KOPT-K1 (cell line): ENCODE data around the gene OVAAL.
"Not testable (repeated sequence)": the region's sequence is repeated elsewhere in the genome, so short reads cannot be mapped to it uniquely, and the experiment has no call there.

Experiments
- H3K27ac ChIP-seq: fragments of 200-600 bp; sonication (generic); 2 replicates; pipeline ENCODE4 v1.5.1; 2016; ENCODE audit warnings: antibody characterized with exemption, mild to moderate bottlenecking, low read depth, low read length; ENCODE audit not compliant: poor library complexity, severe bottlenecking
- H3K36me3 ChIP-seq: fragments of 200-600 bp; sonication (generic); 2 replicates; pipeline ENCODE4 v1.5.1; 2017; ENCODE audit warnings: antibody characterized with exemption, mild to moderate bottlenecking, low read length, moderate library complexity; ENCODE audit not compliant: insufficient read depth
- H3K9me3 ChIP-seq: fragments of 200-600 bp; sonication (generic); 2 replicates; pipeline ENCODE4 v1.5.1; 2017; ENCODE audit warnings: antibody characterized with exemption, low read length, mild to moderate bottlenecking; ENCODE audit not compliant: insufficient read depth, poor library complexity, severe bottlenecking

The OVAAL gene

GRCh38 chr1:180551997-180552396, 6.8 kb upstream of the OVAAL start:
- no peaks in the 10 kb centered on the region for H3K9me3 ChIP-seq
- H3K27ac ChIP-seq = no peak overlapping the region
- H3K36me3 ChIP-seq = no peaks in the 10 kb centered on the region

- not testable (repeated sequence) for H3K27ac ChIP-seq, H3K9me3 ChIP-seq, H3K36me3 ChIP-seq
These were observed 5.7 kb upstream of the OVAAL start for GRCh38 chr1:180553046-180553445.

- no peaks in the 10 kb centered on the region for H3K36me3 ChIP-seq
- no peak overlapping the region for H3K27ac ChIP-seq
- no peaks in the 10 kb centered on the region for H3K9me3 ChIP-seq
These were observed 3.4 kb upstream of the OVAAL start for GRCh38 chr1:180555411-180555810.

GRCh38 chr1:180560200-180560867, 1.6 kb downstream of the OVAAL start:
- H3K27ac ChIP-seq = no peak overlapping the region
- no peaks in the 10 kb centered on the region for H3K9me3 ChIP-seq
- H3K36me3 ChIP-seq = no peaks in the 10 kb centered on the region

GRCh38 chr1:180560868-180561600, 2.3 kb downstream of the OVAAL start:
- no peaks in the 10 kb centered on the region for H3K36me3 ChIP-seq
- H3K9me3 ChIP-seq = no peaks in the 10 kb centered on the region
- no peak overlapping the region for H3K27ac ChIP-seq

GRCh38 chr1:180562640-180563025, 3.9 kb downstream of the OVAAL start:
- H3K27ac ChIP-seq = no peak overlapping the region
- no peaks in the 10 kb centered on the region for H3K36me3 ChIP-seq
- H3K9me3 ChIP-seq = no peaks in the 10 kb centered on the region

- H3K9me3 ChIP-seq = no peaks in the 10 kb centered on the region
- H3K27ac ChIP-seq = no peak overlapping the region
These were observed 4.5 kb downstream of the OVAAL start for GRCh38 chr1:180563026-180563827.

GRCh38 chr1:180565121-180565871, 6.5 kb downstream of the OVAAL start:
- H3K9me3 ChIP-seq = no peaks in the 10 kb centered on the region
- H3K27ac ChIP-seq = no peak overlapping the region
- H3K36me3 ChIP-seq = no peaks in the 10 kb centered on the region

More at GRCh38 chr1:180563026-180563827, 4.5 kb downstream of the OVAAL start:
- no peaks in the 10 kb centered on the region for H3K36me3 ChIP-seq

GRCh38 chr1:180566026-180566425, 7.3 kb downstream of the OVAAL start:
- Histone ChIP-seq H3K27ac (no peak overlapping the region), H3K36me3 (no peaks in the 10 kb centered on the region), H3K9me3 (no peaks in the 10 kb centered on the region)

- H3K36me3 ChIP-seq = no peaks in the 10 kb centered on the region
- no peak overlapping the region for H3K27ac ChIP-seq
- H3K9me3 ChIP-seq = no peaks in the 10 kb centered on the region
These were observed 7.7 kb downstream of the OVAAL start for GRCh38 chr1:180566495-180566894.

- H3K36me3 ChIP-seq = no peaks in the 10 kb centered on the region
- no peak overlapping the region for H3K27ac ChIP-seq
- H3K9me3 ChIP-seq = no peaks in the 10 kb centered on the region
These were observed 8.9 kb downstream of the OVAAL start for GRCh38 chr1:180567654-180568053.

GRCh38 chr1:180568184-180568583, 9.4 kb downstream of the OVAAL start:
- Histone ChIP-seq H3K27ac (no peak overlapping the region), H3K36me3 (no peaks in the 10 kb centered on the region), H3K9me3 (no peaks in the 10 kb centered on the region)

- H3K27ac ChIP-seq = no peak overlapping the region
These were observed 12.5 kb downstream of the OVAAL start for GRCh38 chr1:180571060-180571831.

More at GRCh38 chr1:180571060-180571831, 12.5 kb downstream of the OVAAL start:
- Histone ChIP-seq H3K36me3 (no peaks in the 10 kb centered on the region), H3K9me3 (no peaks in the 10 kb centered on the region)
